DLD1 (cell line): ENCODE data around the gene S100A3.
"Not testable (repeated sequence)": the region's sequence is repeated elsewhere in the genome, so short reads cannot be mapped to it uniquely, and the experiment has no call there.

ENCODE experiments used
- in situ Hi-C: cut with HindIII; loops from 2 replicates; pipeline ENCODE4 v1.10.0; 2017; ENCODE audit warnings: low sequenced_read_pairs

Gene S100A3

DNA sequence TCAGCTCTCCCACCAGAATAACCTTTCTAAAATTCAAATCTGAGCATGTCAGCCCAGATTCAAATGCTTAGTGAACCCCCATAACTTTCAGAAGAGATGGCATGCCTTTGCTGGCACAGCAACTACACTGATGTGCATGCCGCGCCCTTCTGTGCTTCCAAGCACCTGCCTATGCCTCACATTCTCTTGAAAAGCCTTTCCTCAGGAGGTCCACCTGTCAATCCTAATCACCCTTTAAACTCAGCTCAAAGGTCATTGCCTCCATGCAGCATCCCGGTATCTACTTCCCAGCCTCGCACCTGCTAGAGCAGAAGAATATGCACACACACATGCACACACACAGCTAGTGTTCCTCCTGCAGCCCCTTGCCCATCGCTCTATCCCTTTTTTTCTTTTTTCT is 21.8 kb upstream of the S100A3 start:
- in situ Hi-C loops: loop anchor here (10.0 kb wide), 1 partner anchor 216 kb away; the partner anchor contains the start of gene S100A9

DNA sequence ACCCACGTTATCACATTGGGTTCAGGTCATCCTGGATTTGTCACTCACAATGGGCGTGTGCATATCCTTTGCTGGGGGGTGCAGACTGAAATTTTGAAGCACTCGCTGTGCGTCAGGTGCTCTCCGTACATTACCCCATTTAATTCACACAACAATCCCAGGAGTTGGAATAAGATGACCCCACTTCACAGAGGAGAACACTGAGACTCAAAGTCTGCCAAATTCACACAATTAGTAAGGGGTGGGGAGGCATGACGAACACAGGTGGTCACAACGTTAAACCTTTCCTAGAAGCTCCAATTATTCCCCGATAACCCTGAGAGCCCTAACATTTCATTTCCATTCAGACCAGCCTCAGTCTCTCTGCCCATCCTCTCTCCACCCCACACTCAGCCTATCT is 20.4 kb upstream of the S100A3 start:
- in situ Hi-C loops: no loop called here

DNA sequence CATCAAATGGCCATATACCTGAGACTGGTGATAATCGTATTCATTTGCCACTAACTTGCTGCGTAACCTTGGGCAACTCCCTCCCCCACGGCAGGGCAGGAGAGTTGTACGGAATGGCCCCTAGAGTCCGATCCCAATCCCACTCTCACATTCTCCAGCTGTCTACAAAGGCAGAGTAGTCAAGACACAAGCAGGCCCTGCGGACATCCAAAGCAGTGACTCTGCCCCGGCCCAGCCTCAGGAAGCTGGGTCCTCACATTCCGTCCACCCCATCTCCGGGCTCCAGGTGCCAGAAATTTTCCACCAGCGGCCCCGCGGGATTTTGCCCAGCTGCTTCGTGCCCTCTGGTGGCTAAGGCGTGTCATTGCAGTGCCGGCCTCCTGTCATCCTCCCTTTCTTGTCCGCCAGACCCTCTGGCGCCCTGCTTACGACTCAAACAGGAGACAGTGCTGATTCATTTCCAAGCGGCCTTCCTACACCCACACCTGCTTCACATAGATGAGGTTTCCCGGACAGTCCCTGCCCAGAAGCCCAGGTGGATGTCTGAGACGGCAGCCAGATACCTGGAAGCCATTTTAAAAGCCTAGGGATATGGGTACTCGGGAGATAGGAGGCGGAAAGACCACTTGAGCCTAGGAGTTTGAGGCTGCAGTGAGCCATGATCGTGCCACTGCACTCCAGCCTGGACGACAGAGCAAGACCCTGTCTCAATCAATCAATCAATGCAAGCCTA is 19.5 kb upstream of the S100A3 start:
- in situ Hi-C loops: no loop called here

DNA sequence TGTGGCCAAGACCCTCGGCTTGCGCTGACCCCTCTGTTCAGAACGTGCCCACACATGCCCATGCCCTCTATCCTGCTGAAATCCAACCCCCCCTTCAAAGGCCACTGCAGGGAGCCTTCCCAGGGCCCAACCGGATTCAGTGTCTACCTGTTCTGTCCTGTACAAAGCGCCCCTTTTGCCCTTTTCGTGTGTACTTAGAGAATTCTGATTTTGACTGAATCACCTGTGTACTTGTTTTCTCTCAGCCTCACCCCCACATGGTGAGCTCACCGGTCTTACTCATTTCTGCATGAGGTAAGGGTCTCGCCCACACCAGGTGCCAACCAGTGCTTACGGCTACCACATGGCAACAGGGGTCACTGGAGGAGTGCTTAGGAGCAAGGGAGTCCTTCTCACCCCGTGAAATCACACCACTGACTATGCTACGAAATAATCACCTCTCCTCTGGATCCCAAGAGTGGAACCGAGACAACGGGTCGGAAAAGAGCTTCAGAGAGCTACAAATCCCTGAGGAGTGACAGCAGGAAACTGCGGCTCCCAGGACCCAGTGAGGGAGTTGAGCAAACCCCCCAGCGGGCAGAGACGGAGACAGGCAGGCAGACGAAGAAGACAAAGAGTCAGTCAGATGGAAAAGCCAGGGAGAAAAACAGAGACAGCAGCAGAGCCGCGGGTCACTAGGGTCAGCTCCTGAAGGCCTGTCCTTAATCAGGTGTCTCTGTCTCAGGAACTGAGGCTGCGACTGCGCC is 18.7 kb upstream of the S100A3 start:
- in situ Hi-C loops: no loop called here

DNA sequence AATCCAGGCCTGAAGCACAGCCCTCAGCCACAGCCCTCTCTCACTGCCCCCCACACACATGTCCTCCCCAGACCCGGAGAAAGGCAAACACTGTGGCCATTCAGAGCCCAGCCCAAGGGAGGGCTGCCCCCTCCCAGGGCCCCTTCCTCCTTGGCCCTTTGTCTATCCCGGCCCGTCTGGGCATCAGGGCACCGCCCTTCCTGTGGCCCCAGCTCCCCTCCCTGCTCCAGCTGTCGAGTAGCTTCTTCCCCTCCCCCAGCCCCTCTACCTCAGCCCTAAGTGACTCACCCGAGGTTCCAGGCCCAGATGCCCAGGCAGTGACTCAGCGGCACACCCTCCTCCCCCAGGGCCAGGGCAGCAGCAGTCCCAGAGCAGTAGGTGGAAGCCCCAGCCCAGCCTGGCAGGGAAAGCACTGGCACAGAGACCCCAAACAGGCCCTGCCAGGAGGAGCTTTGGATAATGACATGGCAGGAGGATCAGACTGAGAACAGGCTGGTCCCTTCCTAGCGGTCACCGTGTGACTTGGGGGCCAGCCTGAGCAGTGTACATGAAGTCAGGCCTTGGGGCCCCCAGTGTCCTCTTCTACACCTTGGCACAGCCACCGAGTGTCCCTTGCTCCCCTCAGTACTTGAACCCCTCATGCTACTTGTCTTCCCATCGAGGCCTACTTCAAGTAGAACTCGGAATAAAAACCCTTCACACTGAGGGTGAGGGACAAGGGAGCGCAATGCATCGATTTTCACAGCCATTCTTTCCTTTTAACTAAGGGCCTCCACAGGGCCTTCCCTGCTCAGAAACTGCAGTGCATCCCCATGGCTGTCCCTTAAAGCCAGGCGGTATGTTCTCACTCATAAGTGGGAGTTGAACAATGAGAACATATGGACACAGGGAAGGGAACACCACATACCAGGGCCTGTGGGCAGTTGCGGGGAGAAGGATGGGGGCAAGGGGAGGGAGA is 17.6 kb upstream of the S100A3 start:
- in situ Hi-C loops: no loop called here

DNA sequence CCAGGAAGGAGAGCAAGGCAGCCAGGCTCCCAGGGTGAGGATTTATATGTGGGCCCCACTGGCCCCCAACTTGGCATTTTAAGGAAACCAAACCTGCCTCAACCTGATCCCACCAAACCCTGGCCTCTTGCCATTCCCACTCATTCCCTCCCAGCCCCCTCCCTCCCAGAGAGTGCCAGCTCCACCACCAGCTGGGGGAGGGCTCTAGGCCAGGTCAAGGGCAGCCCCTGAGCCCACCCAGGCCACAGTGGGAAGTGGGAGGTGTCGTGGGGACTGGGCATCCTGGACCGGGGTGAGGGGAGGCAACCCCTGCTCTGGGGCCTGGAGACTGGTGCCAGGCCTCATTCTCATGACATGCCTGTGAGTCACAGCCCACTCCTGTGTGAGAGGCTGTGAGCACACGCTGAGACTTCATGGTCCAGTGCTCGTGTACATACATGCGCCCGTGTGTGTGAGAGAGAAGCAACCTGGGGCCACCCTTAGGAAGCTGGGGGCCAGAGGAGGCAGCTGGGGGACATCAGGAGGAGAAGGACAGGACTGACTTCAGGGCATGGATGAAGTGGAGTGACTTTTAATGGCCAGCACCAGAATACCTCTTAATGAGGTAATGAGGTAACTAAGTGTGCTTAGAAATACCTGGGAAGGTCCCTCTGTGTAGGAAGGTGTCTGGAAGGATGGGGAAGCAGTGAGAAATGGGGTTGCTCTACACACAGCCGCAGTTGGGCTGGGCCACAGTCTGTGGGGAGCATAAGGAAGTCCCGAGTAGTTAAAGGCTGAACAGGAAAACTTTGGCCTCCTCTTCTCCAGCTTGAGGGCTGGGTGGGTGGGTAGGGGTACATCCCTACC is 16.7 kb upstream of the S100A3 start, which contains the start of gene S100A2:
S100A2 (minus strand) TSS at position 316 of the 846 bp plus-strand sequence. CDS start 1,967 bp downstream, outside the sequence.
- in situ Hi-C loops: no loop called here

DNA sequence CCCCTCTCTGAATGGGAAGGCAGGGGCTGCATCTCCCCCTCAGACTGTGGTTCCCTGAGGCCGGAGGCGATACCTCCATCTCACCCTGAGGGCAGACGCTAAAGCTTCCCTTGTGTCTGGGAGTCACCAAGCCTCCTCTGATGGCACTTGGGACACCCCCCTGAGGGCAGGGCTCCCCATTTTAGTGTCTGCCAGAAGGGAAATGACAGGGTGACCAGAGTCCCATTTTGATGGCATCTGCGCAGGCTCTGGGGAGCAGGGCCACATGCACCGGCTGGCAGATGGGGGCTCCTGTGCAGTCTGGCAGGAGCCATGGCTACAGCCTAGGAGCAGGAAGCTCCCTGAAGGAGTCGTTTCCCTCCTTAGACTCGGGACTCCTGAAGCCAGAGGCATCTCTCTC is 14.9 kb upstream of the S100A3 start:
- in situ Hi-C loops: no loop called here

DNA sequence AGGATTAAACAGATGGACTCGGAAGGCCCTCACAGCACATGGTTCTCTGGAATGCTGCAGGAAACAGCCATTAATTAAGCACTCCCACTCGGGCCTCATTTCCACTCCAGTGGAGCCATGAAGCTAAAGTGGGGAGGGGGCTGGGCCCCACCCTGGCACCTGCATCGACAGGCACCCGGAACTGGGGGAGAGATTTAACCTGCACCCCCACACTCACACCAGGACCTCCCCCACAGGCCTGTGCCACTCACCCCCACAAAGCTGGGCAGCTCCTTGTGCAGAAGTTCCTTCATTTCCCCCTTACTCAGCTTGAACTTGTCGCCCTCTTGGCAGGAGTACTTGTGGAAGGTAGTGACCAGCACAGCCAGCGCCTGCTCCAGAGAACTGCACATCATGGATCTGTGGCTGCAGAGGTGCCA is 14.4 kb upstream of the S100A3 start:
- in situ Hi-C loops: no loop called here

DNA sequence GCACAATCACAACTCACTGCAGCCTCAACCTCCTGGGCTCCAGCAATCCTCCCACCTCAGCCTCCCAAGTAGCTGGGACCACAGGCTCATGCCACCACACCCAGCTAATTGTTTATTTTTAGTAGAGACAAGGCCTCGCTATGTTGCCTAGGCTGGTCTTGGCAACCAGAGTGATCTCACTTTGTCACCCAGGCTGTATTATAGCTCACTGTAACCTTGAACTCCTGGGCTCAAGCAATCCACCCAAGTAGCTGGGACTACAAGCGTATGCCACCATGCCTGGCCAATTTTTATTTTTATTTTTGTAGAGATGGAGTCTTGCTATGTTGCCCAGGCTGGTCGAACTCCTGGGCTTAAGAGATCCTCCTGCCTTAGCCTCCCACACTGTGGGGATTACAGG is 13.0 kb upstream of the S100A3 start:
- in situ Hi-C loops: not testable (repeated sequence)

DNA sequence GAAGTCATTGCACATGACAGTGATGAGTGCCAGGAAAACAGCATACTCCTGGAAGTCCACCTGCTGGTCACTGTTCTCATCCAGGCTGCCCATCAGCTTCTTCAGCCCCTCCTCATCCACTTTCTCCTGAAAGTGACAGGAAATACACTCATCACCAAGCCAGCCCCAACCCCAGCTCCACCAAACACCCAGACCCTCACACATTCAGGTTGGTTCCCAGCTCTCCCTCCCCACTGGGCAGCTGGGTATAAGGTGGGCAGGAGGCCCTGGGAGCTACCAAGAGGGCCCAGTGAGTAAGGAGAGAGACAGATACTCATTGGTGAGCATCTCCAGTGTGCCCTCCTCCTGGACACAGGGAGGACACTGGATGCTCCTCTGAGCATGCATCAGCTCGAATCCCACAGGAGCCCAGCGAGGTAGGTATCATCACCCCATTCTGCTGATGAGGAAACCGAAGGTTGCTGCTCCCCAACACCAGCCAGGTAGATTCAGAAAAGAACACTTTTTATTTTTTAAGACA is 12.5 kb upstream of the S100A3 start:
- in situ Hi-C loops: no loop called here

DNA sequence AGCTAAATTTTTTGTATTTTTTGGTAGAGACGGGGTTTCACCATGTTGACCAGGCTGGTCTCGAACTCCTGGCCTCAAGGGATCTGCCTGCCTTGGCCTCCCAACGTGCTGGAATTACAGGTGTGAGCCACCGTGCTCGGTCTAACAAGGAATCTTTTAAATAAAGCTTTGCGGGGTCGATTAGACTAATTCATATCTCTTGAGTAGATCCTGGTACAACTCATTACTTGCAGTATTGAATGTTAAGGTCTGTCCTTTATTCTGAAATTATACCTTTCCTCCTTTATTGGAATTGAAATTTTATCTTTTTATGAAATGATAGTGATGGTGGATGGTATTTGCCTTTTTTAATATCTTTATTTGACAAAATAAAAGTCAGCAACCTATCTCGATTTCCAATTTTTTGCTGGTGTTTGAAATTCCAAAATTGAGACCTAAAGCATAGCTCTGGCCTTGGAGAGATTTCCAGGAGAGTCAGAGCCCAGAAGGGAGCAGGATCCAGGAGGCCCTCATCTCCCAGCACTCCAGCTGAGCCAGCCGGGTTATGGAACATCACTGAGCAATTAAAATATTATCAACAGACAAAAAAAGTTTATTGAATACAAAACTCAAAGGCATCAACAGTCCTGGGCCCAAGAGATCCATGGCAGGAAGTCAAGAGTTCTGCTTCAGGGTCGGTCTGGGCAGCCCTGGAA is 11.9 kb upstream of the S100A3 start:
- in situ Hi-C loops: no loop called here

DNA sequence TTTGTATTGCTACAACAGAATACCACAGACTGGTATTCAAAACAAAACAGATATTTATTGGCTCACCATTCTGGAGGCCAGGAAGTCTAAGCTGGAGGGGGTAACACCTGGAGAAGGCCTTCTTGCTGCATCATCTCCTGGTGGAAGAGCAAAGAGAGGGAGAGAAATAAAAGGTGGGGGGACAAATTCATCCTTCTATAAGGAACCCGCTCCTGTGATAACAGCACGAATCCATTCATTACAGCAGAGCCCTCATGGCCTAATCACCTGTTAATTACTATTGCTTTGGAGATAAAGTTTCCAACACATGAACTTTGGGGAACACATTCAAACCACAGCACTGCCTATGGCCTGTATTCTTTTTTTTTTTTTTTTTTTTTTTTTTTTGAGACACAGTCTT is 11.2 kb upstream of the S100A3 start:
- in situ Hi-C loops: no loop called here

DNA sequence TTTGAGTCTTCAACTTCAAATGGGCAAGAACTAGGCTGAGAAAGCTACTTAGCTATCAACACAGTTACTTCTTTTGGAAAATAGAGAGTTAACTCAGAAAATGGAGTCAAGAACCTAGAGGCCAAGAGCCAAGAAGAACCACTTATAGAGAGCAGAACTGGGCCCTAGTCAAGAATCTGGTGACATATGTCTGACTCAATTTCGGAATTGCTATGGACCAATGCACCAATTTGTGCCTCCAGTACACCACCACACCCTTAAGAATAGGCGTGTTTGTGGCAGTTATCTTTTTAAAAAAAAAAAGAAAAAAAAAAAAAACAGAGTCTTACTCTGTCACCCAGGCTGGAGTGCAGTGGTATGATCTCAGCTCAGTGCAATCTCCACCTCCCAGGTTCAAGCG is 8.8 kb upstream of the S100A3 start:
- in situ Hi-C loops: no loop called here

DNA sequence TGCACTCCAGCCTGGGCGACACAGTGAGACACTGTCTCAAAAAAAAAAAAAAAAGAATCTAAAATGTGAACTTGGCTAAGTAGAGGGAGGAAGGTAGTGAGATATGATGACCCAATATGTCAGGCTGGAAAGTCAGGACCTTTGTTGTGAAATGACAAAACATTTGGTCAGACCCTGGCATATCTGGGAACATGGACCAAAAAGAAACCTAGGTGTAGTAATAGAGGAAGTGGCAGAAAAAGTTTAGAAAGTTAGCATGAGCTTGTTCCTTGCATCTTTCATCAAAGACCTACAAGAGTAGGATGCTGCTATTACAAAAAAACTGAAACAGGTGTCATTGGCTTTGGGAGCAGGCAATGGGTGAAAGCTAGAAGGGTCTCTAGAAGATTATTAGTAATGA is 7.3 kb upstream of the S100A3 start:
- in situ Hi-C loops: no loop called here

DNA sequence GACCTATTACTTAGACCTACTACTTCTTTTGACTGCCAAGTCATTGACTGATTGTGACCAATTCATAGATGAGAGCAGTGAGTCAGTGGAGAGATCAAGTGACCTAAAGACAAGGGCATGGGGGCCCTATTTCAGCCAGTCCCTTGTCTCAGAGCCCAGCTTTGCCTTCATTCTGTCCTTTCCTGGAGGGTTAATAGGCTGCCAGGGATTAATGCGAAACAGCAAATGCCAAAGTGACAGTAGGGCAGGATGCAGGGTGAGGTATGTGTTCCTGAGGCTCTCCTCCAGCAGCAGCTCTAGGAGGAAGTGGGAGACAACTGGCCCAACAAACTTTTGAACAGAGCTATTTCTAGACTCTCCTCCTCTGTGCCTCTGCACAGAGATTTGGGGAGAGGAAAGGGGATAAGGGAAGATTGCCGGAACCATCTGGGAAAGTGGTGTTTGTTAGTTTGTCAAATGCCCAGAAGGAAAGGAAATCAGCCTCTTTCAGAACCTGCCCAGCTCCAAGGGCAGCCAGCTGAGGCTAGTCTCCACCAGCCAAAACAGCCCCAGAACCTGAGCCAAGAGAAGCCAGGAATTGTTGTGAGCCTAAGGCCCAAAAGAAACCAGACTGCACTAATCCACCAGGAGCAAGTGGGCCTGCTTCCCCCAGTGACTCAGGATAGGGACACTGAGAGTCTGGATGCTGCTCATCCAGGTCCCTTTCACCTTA is 4.9 kb upstream of the S100A3 start:
- in situ Hi-C loops: no loop called here

DNA sequence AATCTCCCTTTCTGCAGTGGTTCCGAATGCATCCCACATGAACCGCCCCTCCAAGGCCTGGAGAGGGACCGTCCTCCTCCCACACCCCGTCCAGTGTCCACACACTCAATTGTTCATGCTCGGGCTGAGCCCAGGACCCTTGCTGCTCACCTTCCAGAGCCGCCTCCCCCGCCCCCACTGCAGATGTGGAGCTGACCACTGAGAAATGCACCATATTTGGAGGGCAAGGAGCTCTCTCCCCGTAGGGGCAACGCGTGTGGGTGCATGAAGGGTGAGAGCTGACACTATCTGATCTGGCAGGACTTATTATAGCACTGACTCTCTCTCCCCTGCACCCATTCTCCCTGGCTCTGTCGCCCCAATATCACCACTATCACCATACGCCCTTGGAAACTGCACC is 4.0 kb upstream of the S100A3 start:
- in situ Hi-C loops: no loop called here

DNA sequence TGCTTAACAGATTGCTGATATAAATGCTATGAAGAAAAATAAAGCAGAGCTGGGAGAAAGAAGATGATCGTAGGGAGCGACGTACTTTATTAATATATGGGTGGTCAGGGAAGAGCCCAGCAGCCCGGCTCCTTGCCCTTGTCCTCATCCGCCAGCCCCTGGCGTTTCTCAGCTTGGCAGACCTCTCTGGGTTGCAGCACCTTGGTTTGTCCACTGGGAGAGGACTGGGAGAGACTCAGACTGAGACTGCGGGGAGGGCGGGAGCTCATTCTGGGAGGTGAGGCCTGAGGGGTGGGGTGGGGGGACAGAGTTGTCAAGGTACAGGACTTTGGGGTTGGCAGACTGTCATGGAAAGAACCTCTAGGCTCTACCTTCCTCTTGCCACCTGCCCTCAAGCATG is 3.3 kb upstream of the S100A3 start:
- in situ Hi-C loops: no loop called here

DNA sequence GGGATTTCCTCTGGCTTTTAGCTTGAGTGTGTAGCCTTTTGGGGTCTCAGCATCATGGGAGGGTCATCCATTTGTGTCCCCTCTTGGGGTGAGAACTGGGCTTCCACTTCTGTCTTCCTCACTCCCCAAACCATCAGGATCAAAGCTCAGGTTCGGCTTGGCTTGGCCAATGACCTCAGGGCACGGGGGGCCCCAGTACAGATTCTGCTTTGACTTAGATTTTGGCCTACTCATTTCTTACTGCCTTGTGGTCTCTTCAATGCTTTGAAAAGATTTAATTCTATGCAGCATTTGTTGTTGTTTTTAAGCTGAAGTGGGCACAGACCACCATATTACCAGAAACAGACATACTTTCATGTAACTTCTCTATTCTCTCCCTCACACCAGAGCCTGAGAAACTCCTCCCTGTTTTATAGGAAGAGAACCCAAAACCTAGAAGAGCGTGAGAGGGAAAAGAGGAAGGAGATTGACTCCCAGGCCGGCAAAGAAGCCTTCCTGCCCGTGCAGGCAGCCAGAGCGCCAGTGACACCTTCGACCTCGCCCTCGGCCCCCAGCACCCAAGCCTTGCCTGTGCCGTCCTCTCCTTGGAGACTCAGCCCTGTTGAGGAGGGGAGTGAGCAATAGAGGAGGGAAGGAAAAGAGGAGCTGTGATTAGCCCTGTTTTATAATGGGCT is 1.9 kb upstream of the S100A3 start:
- in situ Hi-C loops: no loop called here
